HEK293 (cell line): ENCODE data around the gene GRB7.

Experiments used
- BCL11B ChIP-seq: fragments of 450-650 bp; formaldehyde crosslinking; IDR thresholded peaks from 2 replicates; pipeline ENCODE4 v1.5.1; 2016; ENCODE audit warnings: low read depth, missing biosample characterization, missing genetic modification characterization
- CTCF ChIP-seq: fragments of 450-650 bp; formaldehyde crosslinking; IDR thresholded peaks from 2 replicates; pipeline ENCODE4 v1.5.1; 2016; ENCODE audit warnings: missing biosample characterization, missing genetic modification characterization
- ZFHX2 ChIP-seq: fragments of 450-650 bp; formaldehyde crosslinking; conservative IDR thresholded peaks from 2 replicates; pipeline ENCODE4 v1.5.1; 2016; ENCODE audit warnings: missing biosample characterization, missing genetic modification characterization
- ZFP37 ChIP-seq: fragments of 450-650 bp; formaldehyde crosslinking; IDR thresholded peaks from 2 replicates; pipeline ENCODE4 v1.5.1; 2016; ENCODE audit warnings: missing biosample characterization, missing genetic modification characterization
- ZNF473 ChIP-seq: fragments of 450-650 bp; formaldehyde crosslinking; IDR thresholded peaks from 2 replicates; pipeline ENCODE4 v1.5.1; 2017; ENCODE audit warnings: missing biosample characterization, missing genetic modification characterization

- TF ChIP-seq ZFHX2: no peak
- no peak for TF ChIP-seq CTCF (tag by site-specific recombination)
- no peak for TF ChIP-seq ZNF473
- no peak for TF ChIP-seq BCL11B (tag by site-specific recombination)
- TF ChIP-seq ZFP37 (tag by site-specific recombination): no peak
These were observed 21.5 kb downstream of the GRB7 start for GRCh38 chr17:39759204-39759603.
